NCI-H748 treated with DMSO at 0.1 percent for 48 hours (cell line): ENCODE results near the gene HOXB2.
A peak's percentile ranks its signal among the peaks of the same experiment; 100 is the strongest.
"Not testable (repeated sequence)": the region's sequence is repeated elsewhere in the genome, so short reads cannot be mapped to it uniquely, and the experiment has no call there.

ENCODE experiments used
- DNase-seq: peaks from one replicate; lab custom pipeline; 2025; lab: John Stamatoyannopoulos, UW

HOXB2 gene

DNA sequence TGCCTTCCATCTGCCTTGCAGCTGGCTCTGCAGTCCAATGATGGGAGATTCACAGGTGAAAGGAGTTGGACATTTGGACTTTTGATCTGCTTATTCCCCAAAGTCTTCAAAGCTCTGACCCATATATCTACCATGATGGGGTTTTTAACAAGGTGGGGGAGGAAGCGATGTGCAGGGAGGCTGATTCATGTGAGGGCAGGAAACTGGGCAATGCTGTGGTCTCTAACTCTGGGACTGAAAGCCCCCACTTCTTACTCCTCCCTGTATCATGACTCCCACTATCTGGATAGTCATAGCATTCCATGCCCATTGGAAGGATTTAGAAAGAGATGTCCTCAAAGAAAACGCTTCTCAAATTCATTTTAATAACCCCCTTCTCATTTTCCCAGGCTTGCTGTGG lies 30.4 kb downstream of the HOXB2 start:
- DNase-seq, result no peak

DNA sequence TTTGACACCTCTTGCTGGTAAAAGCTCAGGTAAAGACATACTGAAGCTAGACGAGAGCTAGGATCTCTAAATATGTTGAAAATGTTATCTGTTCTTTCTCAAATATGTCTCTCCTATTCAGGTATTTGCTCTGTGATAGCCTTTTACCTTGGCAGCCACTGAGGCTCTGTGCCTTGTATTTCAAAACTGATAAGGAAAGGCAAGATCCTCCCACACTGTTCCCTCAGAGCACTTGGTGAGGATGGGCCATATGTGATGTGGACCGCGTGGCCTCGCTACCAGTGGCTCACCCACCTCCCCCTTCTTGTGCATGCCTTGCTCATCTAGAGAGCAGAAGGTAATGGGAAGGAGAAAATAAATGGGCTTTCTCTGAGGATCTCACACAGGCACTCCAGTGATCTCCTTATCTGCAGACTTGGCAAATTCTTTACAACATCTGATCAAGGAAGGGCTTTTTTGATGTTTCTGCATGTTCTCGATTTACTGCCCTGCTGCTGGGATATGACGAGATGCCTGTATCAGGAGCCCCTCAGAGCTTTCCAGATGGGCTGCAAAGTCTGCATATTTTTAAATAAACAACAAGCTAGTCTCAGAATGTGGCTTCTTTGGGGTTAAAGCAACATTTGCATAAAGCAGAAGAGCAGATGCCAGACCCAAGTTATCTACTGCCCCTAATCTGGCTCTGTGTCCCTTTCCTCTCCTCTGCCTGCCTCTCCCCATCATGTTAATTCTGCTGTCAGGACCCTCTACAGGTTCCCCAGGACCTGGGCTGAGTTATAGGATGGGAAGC lies 31.0 kb downstream of the HOXB2 start:
- DNase-seq, result no peak

DNA sequence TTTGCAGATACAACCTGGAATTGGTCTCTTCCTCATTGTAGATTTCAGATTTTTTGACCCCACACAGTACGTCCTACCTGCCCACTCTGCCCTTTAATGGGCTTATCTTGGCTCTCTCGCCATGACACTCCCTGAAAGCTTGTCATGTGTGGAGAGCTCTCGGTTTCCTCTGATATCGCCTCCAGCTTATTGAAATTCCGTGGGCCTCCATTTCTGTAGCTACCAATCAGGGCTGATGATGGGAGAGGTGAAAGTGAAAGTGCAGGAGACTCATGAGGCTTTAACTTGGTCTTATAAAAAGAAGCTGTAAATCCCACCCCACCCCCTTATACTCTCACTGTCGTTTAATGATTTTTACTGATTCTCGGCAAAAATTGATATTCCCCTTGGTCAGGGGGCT lies 31.8 kb downstream of the HOXB2 start:
- DNase-seq, result no peak

DNA sequence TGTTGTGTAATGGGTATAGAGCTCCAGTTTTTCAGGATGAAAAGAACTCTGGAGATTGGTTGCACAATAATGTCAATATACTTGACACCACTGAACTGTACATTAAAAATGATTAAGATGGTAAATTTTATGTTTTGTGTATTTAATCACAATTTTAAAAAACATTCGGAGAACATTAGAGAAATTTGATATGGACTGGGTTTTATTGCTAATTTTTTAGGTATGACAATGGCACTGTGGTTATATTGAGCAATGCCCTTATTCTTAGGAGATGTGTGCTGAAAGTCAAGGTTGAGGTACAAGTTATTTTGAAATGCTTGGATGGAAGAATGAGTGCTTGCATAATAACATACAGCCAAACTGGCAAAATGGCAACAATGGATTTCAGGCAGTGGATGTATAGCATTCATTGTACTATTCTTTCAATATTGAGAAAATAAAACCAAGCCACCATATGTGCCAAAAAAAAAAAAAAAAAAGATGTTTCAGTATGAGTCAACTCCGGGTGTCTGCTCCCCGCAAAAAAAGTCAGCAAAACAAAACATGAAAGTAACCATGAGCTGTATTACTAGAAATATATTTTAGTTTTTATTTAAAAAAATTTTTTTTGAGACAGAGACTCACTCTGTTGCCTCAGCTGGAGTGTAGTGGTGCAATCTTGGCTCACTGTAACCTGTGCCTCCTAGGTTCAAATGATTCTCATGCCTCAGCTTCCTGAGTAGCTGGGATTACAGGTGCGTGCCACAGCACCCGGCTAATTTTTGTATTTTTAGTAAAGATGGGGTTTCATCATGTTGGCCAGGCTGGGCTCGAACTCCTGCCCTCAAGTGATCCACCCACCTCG lies 33.9 kb downstream of the HOXB2 start:
- no peak for DNase-seq

DNA sequence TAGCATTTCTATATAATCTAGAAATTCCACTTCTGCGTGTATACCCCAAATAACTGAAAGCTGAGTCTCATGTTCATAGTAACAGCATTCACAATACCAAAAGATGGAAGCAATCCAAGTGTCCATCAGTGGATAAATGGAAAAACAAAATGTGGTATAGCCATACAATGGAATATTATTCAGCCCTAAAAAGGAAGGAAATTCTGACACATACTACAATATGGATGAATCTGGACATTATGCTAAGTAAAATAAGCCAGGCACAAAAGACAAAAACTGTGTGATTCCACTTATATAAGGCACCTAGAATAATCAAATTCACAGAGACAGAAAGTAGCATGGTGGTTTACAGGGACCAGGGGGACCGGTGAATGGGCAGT lies 34.5 kb downstream of the HOXB2 start:
- DNase-seq, result no peak

DNA sequence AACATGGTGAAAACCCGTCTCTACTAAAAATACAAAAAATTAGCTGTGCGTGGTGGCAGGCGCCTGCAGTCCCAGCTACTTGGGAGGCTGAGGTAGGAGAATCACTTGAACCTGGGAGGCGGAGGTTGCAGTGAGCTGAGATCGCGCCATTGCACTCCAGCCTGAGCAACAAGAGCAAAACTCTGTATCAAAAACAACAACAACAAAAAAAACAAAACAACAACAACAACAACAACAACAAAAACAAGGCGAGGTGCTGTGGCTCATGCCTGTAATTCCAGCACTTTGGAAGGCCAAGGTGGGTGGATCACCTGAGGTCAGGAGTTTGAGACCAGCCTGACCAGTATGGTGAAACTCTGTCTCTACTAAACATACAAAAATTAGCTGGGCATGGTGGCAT lies 35.2 kb downstream of the HOXB2 start:
- not testable (repeated sequence) for DNase-seq

DNA sequence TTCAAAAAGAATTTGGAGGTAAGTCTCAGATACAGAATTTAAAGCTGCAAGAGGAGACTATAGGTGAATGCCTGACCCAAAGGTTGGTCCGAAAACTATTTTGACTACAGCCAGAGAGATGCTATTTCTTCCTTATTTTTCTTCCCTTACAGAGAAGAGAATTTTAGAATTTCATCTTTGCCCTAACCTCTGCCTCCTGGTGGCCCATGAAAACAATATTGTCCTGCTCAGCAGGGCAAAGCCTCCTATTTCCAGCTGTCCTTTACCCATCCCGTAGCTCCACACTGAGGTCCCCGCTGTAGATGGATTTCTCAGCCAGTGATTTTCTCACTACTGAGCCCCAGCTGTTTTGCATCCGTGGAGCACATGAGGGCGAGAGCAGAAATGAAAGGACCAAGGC lies 38.7 kb downstream of the HOXB2 start:
- DNase-seq, result no peak

DNA sequence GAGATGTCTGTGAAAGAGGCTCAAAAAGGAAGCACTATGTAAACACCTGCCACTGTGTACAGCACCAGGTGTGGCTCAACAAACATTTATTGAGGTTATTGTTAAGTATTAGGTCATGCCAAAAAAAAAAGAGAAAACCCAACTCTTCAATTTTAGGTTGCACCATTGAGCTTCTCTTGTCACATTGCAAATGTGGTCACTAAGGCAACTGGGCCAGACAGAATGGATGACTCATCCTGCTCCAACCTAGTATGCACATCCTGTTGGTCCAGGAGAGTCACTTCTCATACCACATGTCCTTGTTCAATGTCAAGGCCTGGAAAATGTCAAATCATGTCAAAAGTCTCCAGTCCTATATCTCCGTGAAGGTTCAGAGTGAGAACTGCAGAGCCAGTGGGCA lies 39.1 kb downstream of the HOXB2 start:
- peak; percentile 94 for DNase-seq

DNA sequence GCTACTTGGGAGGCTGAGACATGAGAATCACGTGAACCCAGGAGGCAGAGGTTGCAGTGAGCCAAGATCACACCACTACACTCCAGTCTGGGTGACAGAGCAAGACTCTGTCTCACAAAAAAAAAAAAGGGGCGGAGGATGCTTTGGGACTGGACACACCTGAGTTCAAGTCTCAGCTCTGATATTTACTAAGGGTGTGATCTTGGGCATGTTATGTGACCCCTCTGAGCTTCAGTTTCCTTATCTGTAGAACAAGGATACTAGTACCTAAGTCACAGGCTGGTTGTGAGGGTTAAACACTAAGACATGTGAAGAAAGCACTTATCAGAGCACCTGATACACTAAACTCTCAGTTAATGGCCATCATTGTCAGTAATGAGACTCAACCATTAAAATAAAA lies 40.0 kb downstream of the HOXB2 start:
- no peak for DNase-seq

DNA sequence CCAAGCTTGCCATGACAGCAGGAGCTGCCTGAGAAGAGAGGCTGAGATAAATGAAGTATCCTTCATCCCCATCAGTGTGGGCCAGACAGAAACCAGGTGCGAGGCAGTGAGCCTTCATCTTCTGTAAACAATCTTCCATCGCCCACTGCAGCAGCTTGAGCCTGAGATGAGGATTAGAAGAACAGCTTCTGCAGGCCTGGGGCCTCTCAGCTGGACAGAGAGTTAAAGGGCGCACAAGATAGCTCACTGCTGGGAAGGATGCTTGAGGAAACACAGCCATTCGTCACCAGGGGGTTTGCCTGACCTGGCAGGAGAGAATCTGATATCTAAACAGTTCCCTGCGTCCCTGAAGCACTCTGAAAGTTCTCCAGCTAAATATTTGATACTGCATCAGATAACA lies 41.2 kb downstream of the HOXB2 start:
- DNase-seq, result no peak

DNA sequence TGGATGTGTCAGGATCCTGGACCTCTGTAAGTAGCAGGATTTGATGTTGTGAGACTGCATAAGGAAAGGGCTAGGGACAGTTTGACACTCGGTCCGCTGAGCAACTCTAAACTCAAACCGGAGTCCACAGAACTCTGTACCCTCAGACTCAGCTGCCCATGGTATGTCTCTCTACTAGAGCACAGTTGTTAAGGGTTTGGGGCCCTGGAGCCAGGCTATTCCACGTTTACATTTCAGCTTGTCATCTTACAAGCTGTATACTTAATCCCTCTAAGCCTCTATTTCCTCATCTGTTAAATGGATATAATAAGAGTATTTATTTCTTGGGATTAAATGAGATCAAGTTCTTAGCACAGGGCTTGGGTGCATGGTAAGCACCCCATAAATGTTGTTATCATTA lies 42.0 kb downstream of the HOXB2 start:
- DNase-seq, result no peak

DNA sequence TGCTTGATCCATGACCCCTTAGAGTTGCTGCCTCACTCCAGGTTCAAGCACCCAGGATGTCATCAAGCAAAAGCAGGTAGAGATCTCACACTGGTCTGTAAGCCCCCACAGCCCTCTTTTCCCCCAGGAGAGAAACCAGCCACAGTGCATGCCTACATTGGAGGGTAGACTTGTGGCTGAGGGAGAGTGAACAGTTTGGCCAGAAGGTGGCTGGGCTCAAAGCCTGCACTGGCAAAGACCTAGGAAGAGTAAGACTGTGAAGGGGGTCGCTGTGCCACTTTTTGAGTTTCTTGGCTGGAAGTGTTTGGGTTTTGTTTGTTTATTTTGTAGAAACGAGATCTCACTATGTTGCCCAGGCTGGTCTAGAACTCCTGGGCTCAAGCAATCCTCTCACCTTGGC lies 42.6 kb downstream of the HOXB2 start:
- no peak for DNase-seq

DNA sequence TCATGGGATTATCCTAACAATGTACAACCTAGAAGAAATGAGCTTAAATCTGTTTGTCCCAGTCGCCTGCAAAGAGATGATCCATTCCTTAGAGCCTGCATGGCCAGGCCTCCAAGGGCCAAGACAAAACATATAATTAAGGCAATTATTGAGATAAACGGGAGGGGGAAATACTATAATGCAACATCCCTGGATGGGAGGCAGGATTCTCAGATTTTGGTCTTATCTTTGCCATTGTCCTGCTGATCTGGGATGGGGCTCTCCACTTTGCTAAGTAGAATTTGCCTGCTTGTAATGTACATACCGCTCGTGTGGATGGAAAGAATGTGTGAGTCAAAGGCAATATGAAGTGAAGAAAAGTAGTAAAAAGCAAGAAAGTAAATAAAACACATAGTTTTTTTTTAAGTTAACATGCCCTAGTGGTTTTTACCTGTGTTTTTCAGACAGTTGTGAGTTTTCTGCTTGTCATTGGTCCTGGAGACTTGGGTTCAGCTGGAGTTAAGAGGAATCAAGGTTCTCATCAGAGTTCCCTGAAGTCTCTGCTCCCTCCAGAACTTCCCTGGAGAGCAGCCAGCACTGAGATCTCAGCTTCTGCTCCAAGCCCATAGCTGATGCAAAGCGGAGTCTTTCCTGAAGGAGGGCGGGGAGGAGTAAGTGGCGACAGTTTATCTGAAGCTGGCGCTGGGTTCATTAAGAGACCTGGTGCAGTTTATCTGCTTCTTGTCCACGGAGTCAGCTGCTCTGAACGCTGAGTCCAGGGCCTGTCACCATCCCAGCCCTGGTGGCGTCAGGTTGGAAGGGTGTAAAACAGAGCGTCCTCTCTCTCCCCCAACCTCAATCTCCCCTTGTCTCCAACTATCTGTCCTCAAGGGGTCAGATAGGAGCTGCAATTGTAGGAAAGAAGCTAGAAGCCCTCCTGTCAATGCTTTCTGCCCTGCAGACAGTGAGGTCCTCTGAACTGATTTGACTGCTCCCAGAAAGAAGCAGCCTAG lies 44.2 kb downstream of the HOXB2 start:
- DNase-seq, result no peak

DNA sequence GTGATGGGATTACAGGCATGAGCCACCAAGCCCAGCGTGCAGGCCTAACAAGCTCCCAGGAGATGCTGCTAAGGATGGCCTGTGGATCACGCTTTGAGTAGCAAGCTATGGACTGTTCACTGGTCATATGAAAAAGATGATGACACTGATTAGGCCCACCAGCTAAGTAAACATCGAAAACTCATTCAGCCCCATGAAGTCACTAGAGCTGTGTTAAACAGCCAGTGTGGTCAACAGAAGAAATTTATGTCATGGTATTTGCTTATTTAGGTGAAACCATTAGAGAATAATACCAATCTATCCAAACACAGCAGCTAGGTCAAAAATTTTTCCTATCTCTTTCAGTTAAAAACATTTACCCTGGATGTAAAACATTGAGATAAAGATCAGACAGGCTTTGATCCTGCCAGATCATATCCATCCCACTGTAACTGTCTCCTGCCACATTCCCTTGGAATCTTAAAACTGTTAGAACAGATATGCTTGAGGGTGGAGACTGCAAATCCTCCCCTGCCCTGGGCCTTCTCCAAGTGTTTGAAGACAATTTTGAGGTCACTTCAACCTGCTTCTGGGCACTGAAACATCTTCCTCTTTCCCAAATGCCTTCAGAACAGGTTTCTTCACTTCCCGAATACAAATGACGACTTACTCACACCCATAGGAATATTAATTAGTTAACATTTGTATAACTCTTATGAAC lies 45.0 kb downstream of the HOXB2 start:
- no peak for DNase-seq

DNA sequence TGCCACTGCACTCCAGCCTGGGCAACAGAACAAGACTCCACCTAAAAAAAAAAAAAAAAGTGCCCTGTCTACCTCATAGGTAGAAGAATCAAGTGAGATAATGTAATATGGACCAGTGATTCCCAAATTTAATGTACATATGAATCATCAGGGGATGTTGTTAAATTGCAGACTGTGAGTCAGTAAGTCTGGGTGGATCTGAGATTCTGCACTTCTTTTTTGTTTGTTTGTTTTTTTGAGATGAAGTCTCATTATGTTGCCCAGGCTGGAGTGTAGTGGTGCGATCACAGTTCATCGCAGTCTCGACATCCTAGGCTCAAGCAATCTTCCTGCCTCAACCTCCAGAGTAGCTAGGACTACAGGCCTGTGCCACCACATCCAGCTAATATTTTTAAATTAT lies 45.7 kb downstream of the HOXB2 start:
- DNase-seq, result no peak

DNA sequence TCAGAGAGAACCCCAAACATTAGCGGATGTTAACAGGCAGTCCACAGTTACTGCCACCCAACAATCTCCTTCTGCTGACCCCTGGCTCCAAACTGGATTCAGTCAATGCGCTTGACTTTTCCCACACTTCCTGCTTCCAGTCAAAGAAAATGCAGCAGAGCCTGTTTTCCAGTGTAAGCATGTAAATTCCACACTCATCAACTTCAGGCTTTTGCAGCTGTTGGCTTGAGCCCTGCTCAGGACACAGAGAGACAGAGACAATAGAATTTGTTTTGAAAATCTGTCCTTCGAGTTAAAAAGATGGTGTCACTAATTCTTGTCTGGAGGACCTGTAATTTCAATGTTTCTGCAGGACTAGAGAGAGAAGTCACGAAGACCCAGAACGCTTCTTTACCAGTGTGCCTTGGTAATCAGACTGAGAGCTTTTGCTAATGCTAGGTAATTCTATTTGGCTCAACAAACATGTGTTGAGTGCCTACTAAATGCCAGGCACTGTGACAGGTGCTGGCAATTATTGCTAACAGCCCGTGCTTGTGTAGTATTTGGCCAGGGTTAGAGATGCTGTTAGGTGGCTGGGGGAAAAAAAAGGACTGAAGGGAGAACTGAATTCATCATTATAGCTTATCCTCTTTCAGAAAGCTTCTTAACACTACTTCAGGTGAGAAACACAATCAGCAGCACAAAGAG lies 46.6 kb downstream of the HOXB2 start:
- DNase-seq, result peak; percentile 60

DNA sequence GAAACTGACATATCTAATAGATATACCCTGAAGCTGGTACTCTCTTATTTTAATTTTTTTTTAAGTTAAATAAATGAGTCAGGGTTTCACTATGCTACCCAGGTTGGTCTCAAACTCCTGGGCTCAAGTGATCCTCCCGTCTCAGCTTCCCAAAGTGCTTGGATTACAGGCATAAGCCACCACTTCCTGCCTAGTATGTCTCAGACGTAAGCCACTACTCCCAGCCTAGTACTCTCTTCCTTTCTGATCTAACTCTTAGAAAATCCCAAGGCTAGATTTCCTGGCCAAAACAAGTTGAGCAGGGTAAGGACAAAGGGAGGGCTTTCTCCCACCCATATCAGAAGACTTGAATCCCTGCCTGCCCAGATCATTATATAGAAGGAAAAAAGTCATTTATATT lies 47.8 kb downstream of the HOXB2 start:
- DNase-seq, result no peak

DNA sequence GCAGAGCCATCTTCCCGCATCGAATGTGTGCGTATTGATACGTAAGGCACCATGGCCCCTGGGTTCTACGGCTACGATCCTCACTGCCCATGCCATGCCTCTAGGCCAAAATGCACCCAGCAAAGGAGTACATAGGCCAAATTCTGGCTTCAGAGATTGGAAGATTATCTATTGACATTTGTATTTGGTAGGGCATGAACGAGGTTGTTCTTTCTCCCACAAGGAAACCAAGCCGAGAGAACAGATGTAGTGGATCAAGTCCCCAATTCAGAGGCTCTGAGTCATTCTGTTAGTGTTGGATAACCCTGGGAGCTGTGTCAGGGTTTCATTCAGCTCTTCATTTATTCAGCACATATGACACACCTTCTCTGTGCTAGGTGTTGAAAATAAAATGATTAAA lies 50.6 kb downstream of the HOXB2 start:
- no peak for DNase-seq
